Measurements from ENCODE around the gene FMNL1.

FMNL1 gene

GRCh38 chr17:45222996-45223538 is 1.4 kb downstream of the FMNL1 start:
- no peak for DNase-seq

- no peak for DNase-seq
These were observed 2.1 kb downstream of the FMNL1 start for GRCh38 chr17:45223539-45224528.

DNA sequence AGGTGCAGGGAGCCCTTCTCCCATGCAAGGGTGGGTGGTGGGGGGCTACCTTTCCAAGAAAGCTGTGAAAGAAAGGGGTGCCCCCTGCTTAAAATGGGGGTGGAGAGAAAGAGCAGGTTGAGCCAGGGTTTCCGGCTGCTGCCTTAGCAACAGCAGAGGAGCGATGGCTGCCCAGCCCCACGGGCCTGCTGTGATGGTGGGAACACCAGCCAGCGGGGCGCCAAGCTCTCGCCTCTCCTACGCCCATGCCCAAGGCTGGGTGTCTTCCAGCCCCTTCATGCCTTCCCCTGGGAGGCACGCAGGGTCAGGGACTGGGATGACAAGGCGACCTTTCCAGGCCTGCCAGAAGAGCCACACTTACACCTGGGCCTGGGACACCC is 3.0 kb downstream of the FMNL1 start:
- no peak for DNase-seq

GRCh38 chr17:45225051-45225700 is 3.5 kb downstream of the FMNL1 start:
- DNase-seq = no peak

DNA sequence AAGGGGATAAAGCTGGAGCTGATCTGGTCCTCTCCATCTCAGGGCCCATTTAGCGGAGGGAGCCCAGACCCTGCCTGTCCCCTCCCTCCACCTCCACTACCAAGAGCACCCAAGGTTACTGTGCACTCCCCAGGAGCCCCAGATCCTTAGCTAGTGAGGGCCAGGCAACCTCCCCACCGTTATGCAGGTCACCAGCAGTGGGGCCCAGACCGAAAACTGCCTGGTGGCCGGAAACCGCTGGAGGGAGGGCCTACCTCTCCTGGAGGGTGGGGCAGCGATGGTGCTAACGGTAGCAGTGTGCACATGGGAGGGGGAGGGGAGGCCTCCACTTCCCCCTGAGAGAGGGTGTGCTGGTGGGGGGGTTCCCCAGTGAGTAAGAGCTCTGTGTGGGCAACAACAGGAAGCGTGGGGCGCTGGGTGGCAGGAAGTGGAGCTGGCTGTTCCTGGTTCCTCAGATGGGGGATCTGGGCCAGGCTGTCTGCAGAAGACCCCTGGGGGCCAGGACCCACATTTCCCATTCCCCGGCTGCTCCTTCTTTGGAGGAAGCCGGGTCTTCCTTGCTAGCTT is 4.4 kb downstream of the FMNL1 start:
- peak; percentile 34 for DNase-seq

DNA sequence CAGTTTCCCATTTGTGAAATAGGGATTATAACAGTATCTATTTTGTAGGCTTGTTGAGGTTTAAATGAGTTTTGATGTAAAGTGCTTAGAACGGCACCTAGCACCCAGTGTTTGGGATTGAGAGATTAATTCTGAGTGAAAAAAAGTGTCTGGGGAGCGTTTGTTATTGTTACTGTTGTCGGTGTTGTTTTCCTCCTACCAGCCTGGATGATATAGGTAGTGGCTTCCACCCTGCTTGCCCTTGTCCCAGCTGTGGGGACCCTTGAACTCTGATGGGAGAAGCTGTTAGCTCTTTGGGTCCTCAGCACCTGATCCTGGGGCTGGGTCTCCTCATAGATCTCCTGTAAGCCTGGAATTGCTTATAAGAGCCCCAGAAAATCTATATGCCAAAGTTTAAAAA is 4.9 kb downstream of the FMNL1 start:
- no peak for DNase-seq

DNA sequence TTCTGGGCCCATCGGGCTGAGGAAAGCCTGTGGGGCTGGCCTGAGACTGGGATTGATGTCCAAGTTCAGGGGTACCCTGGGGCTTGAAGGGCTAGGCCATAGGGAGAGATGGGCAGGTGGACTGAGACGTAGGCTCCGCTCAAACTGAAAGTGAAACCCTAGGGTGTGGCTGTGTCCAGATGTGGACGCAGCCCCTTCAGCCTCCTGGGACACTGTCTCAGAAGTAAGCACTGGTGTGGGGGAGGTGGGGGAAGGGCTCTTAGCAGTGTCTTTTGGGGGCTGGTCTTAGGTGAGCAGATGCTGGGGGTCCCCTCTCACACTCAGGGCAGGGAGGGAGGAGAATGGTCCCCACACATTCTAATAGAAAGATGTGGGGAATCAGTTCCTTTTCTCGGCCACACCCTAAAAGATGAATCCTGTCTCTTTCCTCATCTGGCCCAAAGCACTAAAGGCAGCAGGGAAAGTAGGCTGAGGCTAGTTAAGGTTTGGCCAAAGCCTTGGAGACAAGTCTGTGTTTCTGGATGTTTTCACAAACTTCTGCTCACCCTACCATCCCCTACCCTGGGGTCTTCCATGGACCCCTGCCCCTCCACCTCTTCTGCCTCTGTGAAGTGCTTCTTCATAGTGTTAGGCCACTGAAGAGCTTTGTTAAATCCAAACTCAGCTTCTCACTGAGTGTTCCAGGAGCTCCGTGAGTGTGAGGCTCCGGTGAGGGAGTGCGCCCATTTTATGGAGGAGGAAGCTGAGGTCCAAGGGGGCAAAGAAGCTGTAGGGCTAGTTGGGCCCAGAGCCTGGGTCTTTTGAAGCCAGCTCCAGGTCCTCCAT is 5.6 kb downstream of the FMNL1 start:
- DNase-seq = no peak

GRCh38 chr17:45227926-45228762 is 6.5 kb downstream of the FMNL1 start:
- DNase-seq = no peak

GRCh38 chr17:45228763-45229539 is 7.3 kb downstream of the FMNL1 start:
- DNase-seq = peak; percentile 91

GRCh38 chr17:45229681-45230409 is 8.2 kb downstream of the FMNL1 start:
- DNase-seq = no peak

DNA sequence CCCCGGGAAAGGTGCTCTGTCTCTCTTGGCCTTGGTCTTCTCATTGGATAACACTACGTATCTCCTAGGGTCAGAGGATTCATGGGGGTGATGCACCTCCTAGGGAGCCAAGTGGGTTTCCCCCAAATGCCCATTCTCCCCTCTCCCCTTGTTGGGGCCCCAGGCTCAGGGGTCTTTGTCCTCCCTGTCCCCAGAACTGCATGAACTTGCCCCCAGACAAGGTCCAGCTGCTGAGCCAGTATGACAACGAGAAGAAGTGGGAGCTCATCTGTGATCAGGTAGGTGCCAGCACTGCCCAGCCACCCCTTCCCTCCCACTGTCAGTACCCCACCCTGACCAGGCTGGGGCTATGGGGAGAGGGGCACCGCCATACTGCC is 8.7 kb downstream of the FMNL1 start:
- no peak for DNase-seq

- peak; percentile 25 for DNase-seq
These were observed 9.2 kb downstream of the FMNL1 start for GRCh38 chr17:45230787-45231480.

DNA sequence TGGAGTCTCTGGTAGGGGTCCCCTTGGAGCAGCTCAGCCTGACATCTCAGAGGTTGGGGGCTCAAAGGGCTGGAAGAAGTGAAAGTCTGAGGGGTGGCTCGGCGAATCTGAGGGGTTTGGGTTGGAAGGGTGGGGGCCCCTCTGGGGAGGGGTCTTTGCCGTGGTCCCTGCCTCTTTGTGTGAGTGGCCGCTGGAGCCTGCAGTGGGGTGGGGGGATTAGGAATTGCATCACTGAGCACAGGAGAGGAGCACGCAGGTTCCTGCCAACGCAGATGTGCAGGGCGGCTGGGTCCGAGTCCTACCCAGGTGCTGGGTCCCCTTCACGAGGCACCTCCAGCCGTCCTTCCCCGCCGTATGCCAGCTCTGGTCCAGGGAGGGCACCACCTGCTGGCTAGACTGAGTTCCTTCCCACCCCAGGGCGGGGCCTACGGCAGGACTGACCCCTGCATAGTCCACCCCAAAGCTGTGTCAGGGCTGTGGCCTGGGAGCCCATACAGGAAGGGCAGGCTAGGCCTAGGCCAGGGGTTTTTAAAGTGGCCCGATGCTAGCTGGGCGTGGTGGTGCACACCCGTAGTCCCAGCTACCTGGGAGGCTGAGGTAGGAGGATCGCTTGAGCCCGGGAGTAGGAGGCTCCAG is 9.9 kb downstream of the FMNL1 start:
- no peak for DNase-seq

- DNase-seq = no peak
These were observed 11.1 kb downstream of the FMNL1 start for GRCh38 chr17:45232514-45233422.

DNA sequence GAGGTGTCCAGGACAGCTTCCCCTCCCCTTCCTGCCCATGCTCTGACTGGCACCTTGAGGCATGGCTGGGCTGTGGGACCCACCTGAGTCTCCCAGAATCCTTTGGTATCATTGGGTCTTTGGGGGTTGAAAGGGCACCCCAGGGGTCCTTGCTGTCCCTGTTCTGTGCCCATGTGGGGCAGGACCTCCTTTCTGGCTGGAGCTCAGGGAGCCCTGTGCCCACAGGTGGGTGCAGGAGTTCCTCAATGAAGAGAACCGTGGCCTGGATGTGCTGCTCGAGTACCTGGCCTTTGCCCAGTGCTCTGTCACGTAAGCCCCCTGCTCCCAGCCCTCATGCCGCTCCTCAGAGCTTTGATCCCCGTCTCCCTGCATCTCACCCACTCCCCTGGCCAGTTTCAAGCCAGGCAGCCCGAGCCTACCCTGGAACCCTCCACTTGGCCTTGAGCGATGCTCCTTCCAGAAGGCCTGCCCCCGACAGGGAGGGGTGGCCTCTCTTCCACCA is 11.8 kb downstream of the FMNL1 start:
- no peak for DNase-seq

DNA sequence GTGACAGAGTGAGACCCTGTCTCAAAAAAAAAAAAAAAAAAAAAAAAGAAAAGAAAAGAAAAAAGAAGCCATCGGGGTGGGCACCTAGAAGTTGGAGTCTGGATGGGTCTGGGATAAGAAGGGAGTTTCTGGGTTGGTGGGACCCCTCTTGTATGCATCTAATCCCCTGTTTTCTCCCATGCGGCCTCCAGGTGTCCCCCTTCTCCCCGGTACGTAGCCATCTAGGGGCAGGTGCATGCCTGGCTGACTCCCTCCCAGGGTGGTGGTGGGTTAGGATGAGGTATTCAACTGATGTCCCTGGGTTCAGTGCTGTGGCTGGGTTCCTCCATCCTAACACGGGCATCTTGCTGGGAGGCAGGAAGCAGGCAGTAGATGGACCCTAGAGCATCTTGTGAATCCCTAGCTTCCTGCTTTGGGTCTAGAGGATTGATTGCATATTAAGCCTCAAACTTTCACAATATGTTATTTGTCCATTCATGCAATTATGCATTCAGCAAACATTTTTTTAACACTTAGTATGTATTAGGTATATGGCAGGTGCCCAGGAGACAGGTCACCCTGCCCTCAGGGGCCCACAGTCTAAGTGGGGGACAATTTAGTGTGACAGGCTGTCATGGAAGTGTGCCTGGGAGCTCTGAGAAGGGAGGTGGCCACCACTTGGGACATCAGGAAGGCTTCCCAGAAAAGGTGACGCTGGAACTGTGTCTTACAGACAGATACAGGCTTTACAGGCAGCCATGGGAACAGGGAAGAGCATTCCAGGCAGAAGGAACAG is 13.1 kb downstream of the FMNL1 start:
- no peak for DNase-seq
